Astrocyte of the spinal cord (primary cell): ENCODE measurements around the gene ARHGAP32.
A peak's percentile ranks its signal among the peaks of the same experiment; 100 is the strongest.

Experiments used
- DNase-seq: peaks from one replicate; pipeline ENCODE4 v3.0.0; 2011; ENCODE audit warnings: low read depth, low spot score
- H3K4me3 ChIP-seq: 2 replicates; pipeline ENCODE4 v1.5.1; 2011; ENCODE audit warnings: low read depth, mild to moderate bottlenecking, low read length, moderate library complexity
- CTCF ChIP-seq: IDR thresholded peaks from 2 replicates; pipeline ENCODE4 v1.5.1; 2012; ENCODE audit warnings: low read depth, mild to moderate bottlenecking, low read length, inconsistent platforms
- in situ Hi-C: cut with HindIII; loops from 2 replicates; pipeline ENCODE4 v1.10.0; 2017; ENCODE audit warnings: low sequenced_read_pairs

Gene ARHGAP32

GRCh38 chr11:129077191-129077590, 114.9 kb downstream of the ARHGAP32 start:
- DNase-seq = no peak

GRCh38 chr11:129075757-129076156, 116.4 kb downstream of the ARHGAP32 start:
- no peak for DNase-seq
- TF ChIP-seq CTCF = no peak
- in situ Hi-C loops = no loop called here

More at GRCh38 chr11:129077191-129077590, 114.9 kb downstream of the ARHGAP32 start:
- no peak overlapping the region for H3K4me3 ChIP-seq
- no peak for TF ChIP-seq CTCF
- in situ Hi-C loops = no loop called here

GRCh38 chr11:129067454-129067853, 124.7 kb downstream of the ARHGAP32 start:
- no peak for TF ChIP-seq CTCF
- no peak for DNase-seq
- in situ Hi-C loops = no loop called here
- no peak overlapping the region for H3K4me3 ChIP-seq

More at GRCh38 chr11:129075757-129076156, 116.4 kb downstream of the ARHGAP32 start:
- no peak overlapping the region for H3K4me3 ChIP-seq

GRCh38 chr11:129066229-129066628, 125.9 kb downstream of the ARHGAP32 start:
- in situ Hi-C loops = no loop called here
- no peak for TF ChIP-seq CTCF
- no peak overlapping the region for H3K4me3 ChIP-seq
- no peak for DNase-seq

- no peak overlapping the region for H3K4me3 ChIP-seq
- in situ Hi-C loops = no loop called here
- TF ChIP-seq CTCF = no peak
- no peak for DNase-seq
Measured at GRCh38 chr11:129063118-129063517, 129.0 kb downstream of the ARHGAP32 start.

GRCh38 chr11:129061492-129062230, 130.5 kb downstream of the ARHGAP32 start:
- DNase-seq = peak; percentile 34
- TF ChIP-seq CTCF = no peak
- no peak overlapping the region for H3K4me3 ChIP-seq
- in situ Hi-C loops = no loop called here
